ENCODE measurements around the gene IWS1.

The IWS1 gene

DNA sequence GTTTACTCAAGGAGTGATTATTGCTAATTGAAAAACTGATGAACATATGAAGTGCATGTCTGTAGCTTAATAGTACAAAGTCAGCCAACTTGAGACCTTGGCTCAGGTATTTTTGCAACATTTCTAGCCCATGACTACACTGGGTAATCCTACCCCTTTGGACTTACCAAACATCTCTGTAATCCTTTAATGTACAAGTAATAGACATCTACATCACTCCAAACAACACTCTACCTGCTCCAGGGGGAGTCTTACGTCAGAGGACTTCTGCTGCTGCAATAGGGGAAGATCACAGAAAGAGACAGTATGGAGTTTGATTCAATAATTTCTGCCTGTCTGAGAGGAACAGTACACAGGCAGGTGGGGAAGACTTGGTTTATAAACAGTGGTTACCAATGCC, 54.0 kb downstream of the IWS1 start:
- DNase-seq (ENCODE audit: low read depth) = no peak
- H3K4me3 ChIP-seq (ENCODE audit: control insufficient read depth, low read depth, low read length) = no peak overlapping the region
- no peak for TF ChIP-seq CTCF (conservative IDR thresholded peaks at IDR 0.05; ENCODE audit: control insufficient read depth, insufficient read depth, low read depth, low read length)

DNA sequence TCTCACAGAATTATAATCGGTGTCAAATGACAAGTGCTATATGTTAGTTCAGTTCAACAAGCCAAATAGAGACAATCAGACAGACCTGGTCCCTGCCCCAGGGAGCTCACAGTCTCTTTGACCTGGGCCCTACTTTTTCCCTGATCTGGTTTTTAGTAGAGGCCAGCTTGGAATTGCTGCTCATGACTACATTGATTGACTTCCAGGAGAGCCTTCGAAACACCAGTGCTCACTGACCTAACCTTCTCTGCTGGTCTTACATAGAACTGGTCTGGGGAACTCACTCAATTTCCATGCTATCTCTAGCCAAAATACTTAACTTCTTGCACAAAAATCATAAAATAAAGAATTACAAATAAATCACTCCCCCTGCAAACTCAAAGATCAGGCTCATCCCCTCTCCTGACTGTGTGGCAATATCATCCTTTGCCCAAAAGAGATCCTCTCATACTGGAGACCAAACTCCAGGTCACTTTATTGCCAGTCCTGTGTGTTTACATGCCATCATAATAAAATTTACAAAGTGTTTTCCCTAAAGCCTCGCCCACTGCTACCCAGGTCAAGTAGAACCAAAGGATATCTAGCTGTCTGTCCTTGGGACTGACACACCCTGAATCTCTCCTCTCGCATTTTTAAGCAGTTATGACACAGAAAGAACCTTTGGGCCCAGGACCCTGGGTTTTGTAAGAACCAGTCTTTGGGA, 54.9 kb downstream of the IWS1 start:
- no peak overlapping the region for H3K4me3 ChIP-seq (ENCODE audit: control insufficient read depth, low read depth, low read length)
- TF ChIP-seq CTCF (conservative IDR thresholded peaks at IDR 0.05; ENCODE audit: control insufficient read depth, insufficient read depth, low read depth, low read length) = no peak
- DNase-seq (ENCODE audit: low read depth) = no peak

- DNase-seq (ENCODE audit: low read depth) = no peak
- no peak overlapping the region for H3K4me3 ChIP-seq (ENCODE audit: control insufficient read depth, low read depth, low read length)
- TF ChIP-seq CTCF (conservative IDR thresholded peaks at IDR 0.05; ENCODE audit: control insufficient read depth, insufficient read depth, low read depth, low read length) = no peak
These were observed 56.3 kb downstream of the IWS1 start for GRCh38 chr2:127469974-127470373.

DNA sequence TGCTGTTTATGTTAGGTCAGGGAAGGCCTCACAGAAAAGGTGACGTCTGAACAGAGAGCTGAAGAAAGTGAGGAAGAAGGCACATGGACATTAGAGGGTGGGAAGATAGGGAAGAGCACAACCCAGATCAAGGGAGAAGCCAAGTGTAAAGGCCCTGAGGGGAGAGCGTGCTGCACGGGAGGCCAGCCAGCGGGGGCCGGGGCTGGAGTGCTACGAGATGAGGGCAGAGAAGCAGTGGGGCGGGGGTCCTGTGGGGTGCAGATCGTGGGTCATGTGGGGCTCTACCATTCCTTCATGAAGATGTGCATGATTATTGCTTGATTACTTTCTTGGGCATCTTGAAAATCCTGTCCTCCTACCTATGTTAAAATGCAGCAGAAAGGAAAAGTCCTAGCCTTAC, 57.2 kb downstream of the IWS1 start:
- no peak for TF ChIP-seq CTCF (conservative IDR thresholded peaks at IDR 0.05; ENCODE audit: control insufficient read depth, insufficient read depth, low read depth, low read length)
- DNase-seq (ENCODE audit: low read depth) = no peak
- no peak overlapping the region for H3K4me3 ChIP-seq (ENCODE audit: control insufficient read depth, low read depth, low read length)

DNA sequence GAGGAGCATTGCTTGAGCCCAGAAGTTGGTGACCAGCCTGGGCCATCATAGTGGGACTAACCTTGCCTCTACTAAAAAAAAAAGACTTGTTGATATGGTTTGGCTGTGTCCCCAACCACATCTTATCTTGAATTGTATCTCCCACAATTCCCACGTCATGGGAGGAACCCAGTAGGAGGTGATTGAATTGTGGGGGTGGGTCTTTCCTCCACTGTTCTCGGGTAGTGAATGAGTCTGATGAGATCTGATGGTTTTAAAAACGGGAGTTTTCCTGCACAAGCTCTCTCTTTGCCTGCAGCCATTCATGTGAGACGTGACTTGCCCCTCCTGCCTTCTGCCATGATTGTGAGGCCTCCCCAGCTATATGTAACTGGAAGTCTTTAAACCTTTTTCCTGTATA, 61.0 kb downstream of the IWS1 start:
- H3K4me3 ChIP-seq (ENCODE audit: control insufficient read depth, low read depth, low read length) = no peak overlapping the region
- no peak for TF ChIP-seq CTCF (conservative IDR thresholded peaks at IDR 0.05; ENCODE audit: control insufficient read depth, insufficient read depth, low read depth, low read length)
- DNase-seq (ENCODE audit: low read depth) = no peak

DNA sequence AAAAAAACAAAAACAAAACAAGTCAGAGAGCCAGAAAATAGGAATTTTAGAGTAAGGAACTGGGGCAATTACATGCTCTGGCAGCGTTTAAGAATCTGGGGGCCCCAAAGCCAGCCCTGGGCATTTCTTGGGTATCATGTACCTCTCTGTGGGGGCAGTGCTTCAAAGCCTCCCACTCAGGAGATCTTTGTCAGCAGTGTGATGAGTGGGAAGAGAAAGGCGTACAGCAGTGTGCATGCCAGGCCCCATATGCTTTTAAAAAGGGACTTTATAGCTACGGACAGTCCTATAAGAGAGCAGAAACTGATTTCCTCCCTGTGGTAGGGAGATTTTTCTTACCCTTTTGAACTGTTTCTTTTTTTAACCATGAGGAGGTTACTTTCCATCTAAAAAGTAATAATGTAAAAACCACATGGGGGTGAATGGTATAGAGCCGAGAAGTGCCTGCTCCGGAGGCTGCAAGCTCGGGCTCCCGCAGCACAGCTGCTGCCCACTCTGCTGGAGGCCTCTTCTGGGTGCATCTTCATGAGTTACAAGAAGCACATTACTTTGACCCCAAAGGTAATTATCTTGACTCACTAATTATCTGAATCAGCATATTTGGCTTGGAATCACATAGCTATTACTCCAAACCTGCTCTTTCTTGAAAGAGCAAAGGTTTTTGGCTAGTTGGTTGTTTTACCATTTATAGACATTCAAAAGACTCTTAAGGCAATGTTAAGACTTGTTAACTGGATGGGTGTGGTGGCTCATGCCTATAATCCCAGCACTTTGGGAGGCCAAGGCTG, 61.6 kb downstream of the IWS1 start:
- H3K4me3 ChIP-seq (ENCODE audit: control insufficient read depth, low read depth, low read length) = no peak overlapping the region
- no peak for DNase-seq (ENCODE audit: low read depth)
- no peak for TF ChIP-seq CTCF (conservative IDR thresholded peaks at IDR 0.05; ENCODE audit: control insufficient read depth, insufficient read depth, low read depth, low read length)

All from fibroblast of mammary gland (primary cell).